NCI-H1092 treated with DMSO at 0.1 percent for 48 hours (cell line): ENCODE data around the gene FYCO1.

Experiments
- DNase-seq: peaks from one replicate; lab custom pipeline; 2025; lab: John Stamatoyannopoulos, UW

FYCO1 gene

GRCh38 chr3:45984331-45985312 is 11.0 kb downstream of the FYCO1 start:
- no peak for DNase-seq

DNA sequence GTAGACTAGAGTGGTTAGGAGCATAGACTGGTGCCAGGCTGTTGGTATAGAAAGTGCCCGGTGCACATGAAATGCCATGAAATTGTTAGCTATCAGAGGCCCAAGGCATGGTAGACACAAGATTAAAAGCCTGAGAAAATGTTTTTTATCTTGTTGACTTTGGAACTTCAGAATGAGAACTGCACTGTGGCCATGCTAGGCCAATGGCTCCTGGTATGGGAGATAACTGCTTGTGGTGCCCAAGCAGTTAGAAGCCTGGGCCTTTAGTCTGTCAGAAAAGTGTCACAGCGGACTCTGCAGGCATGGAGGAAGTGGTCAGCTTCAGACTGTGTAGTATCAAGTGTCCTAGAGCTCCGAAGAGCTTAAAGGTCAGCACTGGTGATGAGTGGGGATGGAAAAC is 11.9 kb downstream of the FYCO1 start:
- no peak for DNase-seq

DNA sequence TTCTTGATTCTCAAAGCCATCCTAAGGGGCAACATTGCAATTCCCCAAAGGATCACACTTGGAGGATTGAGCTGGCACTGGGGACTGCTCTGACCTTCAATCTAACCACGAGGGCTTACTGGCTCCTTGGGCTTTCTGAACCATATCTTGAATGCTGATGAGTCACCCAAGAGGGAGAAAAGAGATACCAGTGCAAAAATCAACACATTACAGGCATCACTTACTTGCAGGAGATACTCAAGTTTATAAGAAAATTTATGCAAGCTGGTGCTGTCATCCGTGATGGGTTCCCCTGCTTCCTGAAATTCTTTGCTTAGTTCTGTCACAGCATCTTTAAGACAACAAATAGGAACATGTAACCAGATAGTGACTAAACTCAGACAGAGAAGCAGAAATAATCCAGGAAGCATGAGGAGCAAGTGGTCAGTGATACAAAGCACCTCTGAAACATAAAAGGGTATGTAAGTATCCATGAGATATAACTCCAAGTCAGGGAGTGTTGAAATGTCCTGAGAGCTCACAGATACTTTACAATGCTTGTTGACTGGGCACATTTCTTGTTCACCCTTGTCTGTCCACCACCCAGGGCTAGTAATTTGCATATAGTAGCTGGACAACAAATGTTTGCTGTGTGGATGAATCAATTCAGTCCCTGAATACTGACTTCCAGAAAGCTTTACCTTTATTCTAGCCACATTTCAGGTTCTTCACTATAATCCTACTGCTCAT is 14.1 kb downstream of the FYCO1 start:
- DNase-seq: no peak

DNA sequence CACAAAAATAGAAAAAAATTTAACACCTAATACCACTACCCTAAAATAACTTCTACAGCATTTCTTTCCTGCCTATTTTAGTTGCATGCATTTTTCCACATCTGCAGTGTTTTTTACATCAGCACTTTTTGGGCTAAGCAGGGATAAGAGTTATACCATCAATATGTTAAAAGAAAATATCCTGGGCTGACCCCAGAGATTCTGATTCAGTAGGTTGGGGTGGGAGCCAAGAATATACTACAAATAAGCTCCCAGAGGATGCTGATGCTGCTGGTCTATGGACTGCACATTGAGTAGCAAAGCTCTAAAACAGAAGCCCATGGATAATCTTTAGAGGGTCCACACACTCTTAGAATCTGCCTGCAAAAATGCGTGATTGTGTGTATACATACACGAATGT is 14.8 kb downstream of the FYCO1 start:
- DNase-seq: no peak

- DNase-seq: no peak
Observed at GRCh38 chr3:45980229-45980813, 15.3 kb downstream of the FYCO1 start.

DNA sequence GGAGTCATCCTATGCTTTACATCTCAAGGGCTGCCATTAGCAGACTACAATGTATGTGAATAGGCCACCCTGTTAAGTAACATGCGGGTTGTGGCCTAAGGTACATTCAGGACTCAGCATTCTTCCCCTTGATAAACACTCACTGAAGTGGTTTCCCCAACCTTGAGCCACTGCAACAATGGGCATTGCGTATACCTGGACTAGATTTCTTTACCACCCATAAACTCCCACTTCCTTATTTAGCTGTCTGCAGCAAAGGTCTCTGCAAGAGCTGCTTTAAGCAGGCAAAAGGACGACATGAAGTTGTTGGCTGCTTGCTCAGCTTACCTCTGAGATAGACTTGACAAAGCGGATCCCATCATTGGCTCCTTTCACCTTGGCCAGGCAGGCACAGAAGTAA is 16.2 kb downstream of the FYCO1 start:
- no peak for DNase-seq

DNA sequence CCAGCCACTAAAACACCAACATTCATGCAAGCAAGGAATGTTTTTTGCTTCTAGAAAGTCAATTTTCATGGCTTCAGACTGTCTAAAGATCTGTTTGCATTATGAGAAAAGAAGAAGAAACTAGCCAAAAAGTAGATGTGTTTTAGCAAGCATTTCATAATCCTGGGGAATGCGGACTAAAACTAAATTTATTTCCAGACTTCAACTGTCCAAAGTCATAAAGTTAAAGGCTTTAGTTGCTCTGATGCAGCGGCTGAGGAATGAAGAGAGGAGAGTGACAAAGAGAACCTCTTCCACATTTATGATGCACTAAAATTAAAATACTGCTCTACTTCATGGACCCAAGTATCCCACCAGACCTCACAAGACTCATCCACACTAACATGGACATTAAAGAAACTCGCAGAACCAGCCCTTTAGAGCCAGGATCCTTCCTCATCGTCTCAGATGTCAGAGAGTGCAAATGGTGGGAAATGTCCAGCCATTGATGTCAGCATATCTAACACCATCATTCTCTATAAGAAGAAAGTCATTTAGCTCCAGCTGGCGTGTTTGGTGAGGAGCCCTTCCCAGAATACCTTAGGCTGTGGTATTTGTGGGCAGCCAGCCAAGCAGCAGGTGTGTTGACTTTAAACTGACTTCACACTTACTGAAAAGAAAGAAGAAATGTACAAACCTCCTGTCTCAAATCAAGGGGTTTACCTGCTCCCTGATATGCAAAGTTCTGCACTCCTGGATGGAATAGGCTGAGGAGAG is 17.4 kb downstream of the FYCO1 start:
- DNase-seq: no peak

DNA sequence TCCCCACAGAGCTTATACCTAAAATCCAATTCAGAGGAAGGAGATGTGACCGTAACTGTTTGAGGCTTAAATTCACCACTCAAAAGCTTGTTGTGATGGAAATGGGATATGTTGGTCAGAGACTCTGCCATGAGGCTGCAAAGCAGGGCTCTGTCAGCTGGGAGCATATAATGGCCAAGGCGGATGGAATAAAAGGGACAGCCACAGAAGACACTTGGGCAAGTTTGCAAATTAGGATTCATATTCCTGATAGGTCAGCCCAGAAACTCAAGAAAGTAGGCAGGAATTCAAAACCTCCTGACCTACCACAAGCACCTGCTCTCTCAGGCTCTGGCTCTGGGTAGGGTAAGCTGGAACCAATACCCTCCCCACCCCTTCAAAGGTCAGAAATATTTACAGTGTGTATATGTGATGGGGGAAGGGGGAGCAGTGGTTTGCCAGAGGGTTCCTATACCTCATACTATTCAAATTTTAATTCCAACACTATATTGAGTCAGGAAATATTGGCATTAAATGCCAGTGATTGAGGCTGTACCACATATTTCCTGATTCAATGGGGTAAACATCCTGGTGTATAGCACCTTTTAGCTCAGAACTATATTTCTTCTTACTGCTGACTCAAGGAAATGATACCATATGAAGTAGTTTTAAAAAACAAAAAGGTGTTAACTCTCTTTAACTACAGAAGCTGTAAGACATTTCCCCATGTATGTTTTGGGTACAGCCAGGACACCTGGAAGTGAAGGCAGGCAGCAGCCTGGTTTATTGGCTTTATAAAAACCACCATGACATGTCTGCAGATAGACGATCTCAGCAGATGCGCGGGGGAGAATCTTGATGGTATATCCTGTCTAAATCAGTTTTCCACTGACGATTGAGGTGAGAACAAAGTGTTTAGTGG is 19.2 kb downstream of the FYCO1 start:
- no peak for DNase-seq

GRCh38 chr3:45975686-45976085 is 19.9 kb downstream of the FYCO1 start:
- no peak for DNase-seq

DNA sequence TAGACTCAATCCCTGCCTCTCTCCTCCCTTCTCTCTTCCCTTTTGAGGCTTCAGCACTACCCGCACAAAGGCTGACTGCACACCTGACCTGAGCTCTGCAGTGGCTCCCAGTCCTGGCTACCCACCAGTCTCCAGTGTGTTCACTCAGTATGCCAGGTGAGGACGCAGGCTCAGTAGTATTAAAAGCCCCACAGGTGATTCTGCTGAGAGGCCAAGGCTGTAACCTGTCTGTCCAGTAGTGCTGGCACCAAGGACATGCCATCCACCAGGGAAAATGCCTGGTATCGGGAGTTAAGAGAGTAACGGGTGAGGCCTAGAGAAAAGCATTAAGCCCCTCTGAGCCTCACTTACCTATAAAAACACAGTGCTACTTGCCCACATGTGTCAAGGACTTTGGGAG is 20.9 kb downstream of the FYCO1 start:
- no peak for DNase-seq

GRCh38 chr3:45972534-45973402 is 22.9 kb downstream of the FYCO1 start:
- DNase-seq: no peak

DNA sequence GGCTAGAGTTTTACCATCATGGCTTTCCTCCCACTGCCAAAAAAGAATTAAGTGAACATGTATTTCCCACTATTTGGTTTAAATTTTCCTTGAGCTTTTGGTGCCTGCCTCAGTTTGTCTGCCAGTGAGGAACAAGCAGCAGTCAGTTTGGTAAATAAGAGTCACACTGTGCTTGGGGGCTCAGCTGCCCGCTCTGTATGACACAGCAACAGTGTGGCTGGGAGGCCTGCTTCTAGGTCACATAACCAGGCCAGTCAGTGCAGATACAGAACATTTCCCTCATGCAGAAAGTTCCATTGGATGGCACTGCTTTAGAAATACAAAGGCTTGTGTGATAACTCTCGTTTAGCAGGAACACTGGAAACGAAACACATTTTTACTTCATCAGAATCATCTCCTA is 25.7 kb downstream of the FYCO1 start:
- DNase-seq: no peak

GRCh38 chr3:45969116-45969515 is 26.5 kb downstream of the FYCO1 start:
- DNase-seq: no peak

DNA sequence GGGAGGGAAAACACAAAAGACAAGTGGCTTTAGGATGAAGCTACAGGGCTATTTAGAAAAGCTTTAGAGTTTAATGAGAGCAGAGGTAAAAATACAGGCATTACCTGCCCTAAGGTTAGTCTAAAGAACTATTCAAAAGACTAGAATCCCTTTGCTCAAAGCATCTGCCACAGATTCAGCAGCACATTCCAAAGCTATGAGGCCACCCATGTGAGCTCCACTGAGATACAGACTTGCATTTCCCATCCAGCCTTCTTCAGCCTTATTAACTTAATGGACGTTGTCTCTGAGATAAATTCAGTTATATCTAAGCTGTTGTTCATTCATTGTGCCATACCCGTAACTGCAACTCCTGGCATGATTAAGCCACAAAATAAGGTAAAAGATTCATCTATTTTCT is 26.9 kb downstream of the FYCO1 start:
- no peak for DNase-seq

DNA sequence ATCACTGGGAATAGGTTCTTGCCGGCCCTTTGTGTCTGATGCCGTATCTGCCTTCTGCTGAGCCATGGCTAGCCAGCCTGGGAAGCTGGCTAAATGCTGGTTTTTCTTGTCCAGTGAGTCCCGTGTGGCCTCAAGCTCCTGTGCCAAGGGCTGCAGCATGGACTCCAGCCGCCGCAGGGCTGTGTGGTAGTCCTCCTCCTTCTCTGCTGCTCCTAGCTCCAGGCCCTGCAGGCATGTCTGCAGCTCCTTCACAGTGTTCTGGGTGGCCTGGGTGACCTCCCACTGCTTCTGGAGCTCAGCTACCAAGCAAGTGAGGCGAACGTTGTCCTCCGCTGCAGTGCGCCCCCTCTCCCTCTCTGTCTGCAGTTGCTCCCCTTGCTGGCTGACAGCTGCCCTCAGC is 27.5 kb downstream of the FYCO1 start:
- no peak for DNase-seq

DNA sequence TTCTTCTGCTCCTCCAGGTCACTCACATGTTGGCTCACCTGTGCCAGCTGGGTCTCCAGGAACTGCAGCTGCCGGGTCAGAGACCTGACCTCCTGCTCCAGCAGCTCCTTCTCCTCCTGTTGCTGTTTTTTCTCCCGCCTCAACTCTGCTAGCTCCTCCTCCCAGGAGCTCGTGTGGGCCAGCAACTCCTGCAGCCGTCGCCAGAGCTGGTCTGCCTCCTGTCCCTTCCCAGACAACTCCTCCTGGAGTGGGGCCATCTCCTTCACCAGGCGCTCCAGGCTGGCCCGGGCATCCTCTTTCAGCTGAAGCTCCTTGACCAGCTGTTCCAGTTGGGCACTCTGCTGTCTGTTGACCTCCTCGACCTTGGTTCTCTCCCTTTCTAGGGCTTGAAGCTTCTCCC is 27.9 kb downstream of the FYCO1 start:
- no peak for DNase-seq

DNA sequence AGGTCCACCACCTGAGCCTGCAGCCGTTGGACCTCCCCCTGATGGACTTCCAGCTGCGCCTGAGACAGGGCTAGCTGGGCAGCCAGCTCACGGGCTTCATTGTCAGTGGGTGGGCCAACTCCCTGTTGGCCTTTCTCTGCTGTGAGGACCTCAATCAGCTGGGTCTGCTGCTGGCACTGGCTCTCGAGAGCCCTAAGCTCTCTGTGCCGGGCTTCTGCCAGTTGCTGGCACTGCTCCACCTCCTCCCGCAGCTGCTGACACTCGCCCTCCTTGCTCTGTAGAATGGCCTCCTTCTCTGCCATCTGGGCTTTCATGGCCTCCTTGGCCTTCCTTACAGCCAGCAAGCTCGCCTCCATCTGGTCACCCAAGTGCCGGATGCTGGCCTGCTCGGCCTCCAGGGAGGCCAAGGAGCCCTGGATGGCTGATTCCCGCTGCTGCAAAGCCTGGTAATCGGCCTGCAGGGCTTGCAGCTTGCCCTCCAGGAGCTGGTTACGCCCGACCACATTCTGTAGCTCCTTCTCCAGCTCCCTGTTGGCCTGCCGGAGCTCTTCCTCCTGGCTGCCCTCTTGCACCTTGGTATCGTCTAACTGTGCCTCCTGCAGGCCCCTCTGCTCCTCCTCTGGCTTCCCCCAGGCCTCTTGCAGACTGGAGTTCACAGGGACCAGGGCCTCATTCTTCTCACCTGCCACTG is 28.5 kb downstream of the FYCO1 start:
- DNase-seq: peak; percentile 53

DNA sequence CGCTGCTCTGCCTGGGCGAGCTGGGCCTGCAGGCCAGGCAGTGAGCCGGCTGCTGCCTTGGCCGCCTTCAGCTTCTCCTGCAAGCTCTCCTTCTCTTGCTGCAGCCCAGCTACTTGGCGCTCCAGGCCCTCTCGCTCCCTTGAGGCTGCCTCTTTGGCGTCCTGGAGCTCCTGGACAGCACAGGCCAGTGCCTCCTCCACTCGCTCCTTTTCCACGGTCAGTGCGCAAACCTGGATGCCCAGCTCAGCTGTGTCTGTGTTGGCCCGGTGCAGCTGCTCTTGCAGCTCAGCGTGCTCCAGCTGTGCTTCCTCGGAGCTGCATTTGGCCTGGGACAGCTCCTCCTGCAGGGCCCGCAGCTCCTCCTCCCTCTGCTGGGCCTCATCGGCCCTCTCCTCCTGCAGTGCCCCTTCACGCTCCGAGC is 29.2 kb downstream of the FYCO1 start:
- DNase-seq: no peak

- DNase-seq: no peak
Observed at GRCh38 chr3:45965653-45966052, 30.0 kb downstream of the FYCO1 start.
